GM20431 (cell line): ENCODE results near the gene PRPF19.

Experiments used
- in situ Hi-C: fragments of 300-500 bp; cut with MseI, MboI; formaldehyde crosslinking; loops from one replicate; pipeline ENCODE4 v1.15.0; 2020; ENCODE audit warnings: low sequenced_read_pairs; ENCODE audit not compliant: unreplicated experiment

The PRPF19 gene

GRCh38 chr11:60852117-60852981 lies 54.0 kb downstream of the PRPF19 start:
- in situ Hi-C loops = no loop called here

GRCh38 chr11:60851327-60852104 lies 54.9 kb downstream of the PRPF19 start:
- in situ Hi-C loops = no loop called here

GRCh38 chr11:60849641-60850520 lies 56.5 kb downstream of the PRPF19 start:
- in situ Hi-C loops = loop anchor here (25.0 kb wide), 1 partner anchor 337 kb away; no protein-coding TSS in a partner anchor

GRCh38 chr11:60848714-60849151 lies 57.7 kb downstream of the PRPF19 start:
- in situ Hi-C loops = loop anchor here (25.0 kb wide), 1 partner anchor 339 kb away; no protein-coding TSS in a partner anchor

DNA sequence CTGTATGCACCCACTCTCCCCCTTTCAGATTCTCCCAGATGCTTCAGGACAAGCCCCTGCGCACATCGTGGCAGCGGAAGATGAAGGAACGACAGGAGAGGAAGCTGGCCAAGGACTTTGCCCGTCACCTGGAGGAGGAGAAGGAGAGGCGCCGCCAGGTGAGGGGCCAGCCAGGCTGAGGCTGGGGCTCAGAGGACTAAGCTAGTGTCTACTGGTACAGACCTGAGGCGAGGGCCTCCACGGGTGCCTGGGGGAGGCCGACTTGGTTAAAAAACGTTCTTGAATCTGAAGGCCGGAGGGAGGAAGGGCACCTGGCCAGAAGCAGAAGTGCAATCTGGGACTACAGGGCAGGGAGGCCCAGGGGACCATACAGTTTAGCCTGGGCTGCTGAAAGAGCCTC lies 58.5 kb downstream of the PRPF19 start:
- in situ Hi-C loops = loop anchor here (25.0 kb wide), 1 partner anchor 339 kb away; no protein-coding TSS in a partner anchor

GRCh38 chr11:60847281-60847680 lies 59.1 kb downstream of the PRPF19 start:
- in situ Hi-C loops = loop anchor here (25.0 kb wide), 1 partner anchor 340 kb away; no protein-coding TSS in a partner anchor

DNA sequence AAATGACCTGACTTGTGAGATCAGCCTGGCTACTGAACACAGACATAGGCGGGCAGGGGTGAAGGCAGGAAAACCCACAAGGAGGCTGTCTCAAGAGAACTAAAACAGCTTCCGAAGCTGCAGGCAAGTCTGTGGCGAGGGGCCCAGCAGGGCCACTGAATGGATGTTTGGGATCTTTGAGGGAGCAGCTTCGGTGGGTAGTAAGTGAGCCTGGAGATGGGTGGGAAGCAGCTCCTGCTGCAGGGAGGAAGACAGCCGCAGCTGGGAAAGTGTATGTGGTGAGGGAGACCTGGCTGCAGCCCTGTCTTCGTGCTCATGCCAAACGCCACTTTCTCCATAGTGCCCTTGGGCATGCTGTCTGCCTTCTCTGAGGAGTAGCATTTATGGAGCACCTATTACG lies 61.0 kb downstream of the PRPF19 start:
- in situ Hi-C loops = loop anchor here (25.0 kb wide), 1 partner anchor 342 kb away; no protein-coding TSS in a partner anchor

GRCh38 chr11:60844870-60845221 lies 61.5 kb downstream of the PRPF19 start:
- in situ Hi-C loops = loop anchor here (25.0 kb wide), 1 partner anchor 342 kb away; no protein-coding TSS in a partner anchor

GRCh38 chr11:60844045-60844869 lies 62.1 kb downstream of the PRPF19 start:
- in situ Hi-C loops = loop anchor here (25.0 kb wide), 1 partner anchor 343 kb away; no protein-coding TSS in a partner anchor

DNA sequence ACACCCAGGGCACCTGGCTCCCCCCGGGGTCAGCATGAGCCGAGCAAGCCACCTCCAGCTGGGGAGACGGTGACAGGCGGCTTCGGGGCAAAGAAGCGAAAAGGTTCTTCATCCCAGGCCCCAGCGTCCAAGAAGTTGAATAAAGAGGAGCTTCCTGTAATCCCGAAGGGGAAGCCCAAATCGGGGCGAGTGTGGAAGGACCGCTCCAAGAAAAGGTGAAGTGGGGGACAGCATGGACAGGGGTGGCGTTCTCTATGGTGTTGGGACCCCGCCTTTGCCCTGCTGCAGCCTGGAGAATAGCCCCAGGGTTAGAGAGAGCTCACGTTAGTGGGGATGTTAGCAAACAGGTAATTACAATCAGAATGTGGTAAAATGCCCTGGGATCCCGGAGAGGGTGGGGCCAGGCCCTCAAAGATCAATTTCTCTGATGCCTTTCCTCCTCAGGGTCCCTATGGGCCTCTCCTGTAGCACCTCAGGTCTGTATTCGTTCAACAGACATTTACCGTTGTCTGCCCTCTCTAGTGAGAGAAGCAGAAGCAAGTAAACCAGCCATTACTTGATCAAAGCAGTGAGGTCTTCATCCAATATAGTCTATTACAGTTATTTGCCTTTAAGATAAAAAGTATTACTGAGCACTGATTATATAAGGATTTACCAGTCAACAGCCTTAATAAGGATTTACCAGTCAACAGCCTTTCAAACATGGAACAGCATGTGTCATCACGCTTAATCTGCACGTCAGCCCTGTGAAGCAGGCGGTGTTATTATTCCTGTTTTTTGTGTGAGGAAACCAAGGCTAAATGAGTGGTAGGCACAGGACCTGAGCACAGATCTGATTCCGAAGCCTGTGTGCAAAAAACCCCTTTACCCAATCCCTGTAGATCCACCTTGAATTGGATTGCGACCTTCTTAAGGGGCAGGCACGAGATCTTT lies 63.5 kb downstream of the PRPF19 start:
- in situ Hi-C loops = loop anchor here (25.0 kb wide), 1 partner anchor 344 kb away; no protein-coding TSS in a partner anchor

- in situ Hi-C loops = loop anchor here (25.0 kb wide), 1 partner anchor 345 kb away; no protein-coding TSS in a partner anchor
These were observed 64.4 kb downstream of the PRPF19 start, which contains the start of gene CCDC86 for GRCh38 chr11:60841797-60842667. Gene CCDC86, plus strand, starts transcription at chr11:60842113. Its CDS starts 12 bp downstream, at chr11:60842125.
